ENCODE results near the gene IGFBP3. TPM values are rescaled to one million over a fixed set of nuclear protein-coding genes. Genes with fewer than 3 reads are reported as not detected.

Gene IGFBP3
- total and polyA plus RNA-seq, 4 donors = 87.0 to 244 (median 182) TPM

- Histone ChIP-seq H3K27me3 (ENCODE audit: control insufficient read depth in 4 of 4, insufficient read depth in 4 of 4, low read length in 3 of 4) (peaks cover 0 to 11% (median 1%) of the 10 kb centered on the region in 4 donors), H3K36me3 (ENCODE audit: control insufficient read depth in 4 of 4, insufficient read depth in 3 of 4, low read depth in 1 of 4, low read length in 3 of 4) (peaks cover 0 to 4% (median 0%) of the 10 kb centered on the region in 4 donors), H3K9ac (ENCODE audit: low read depth in 1 of 2, low read length in 2 of 2) (peak overlapping the region in 1 of 2 donors; percentile 65), H3K9me3 (ENCODE audit: control insufficient read depth in 4 of 4, low read length in 3 of 4) (no peaks in the 10 kb centered on the region), H3K27ac (ENCODE audit: low read depth in 1 of 2, low read length in 2 of 2) (peak overlapping the region; percentile 31 to 68), H3K4me3 (ENCODE audit: low read depth in 1 of 3, low read length in 3 of 3) (peak overlapping the region; percentile 42 to 61 (median 52)), H3K4me1 (ENCODE audit: control insufficient read depth in 4 of 4, insufficient read depth in 4 of 4, low read length in 3 of 4) (peaks cover 4 to 38% (median 28%) of the 10 kb centered on the region in 4 donors)
- TF ChIP-seq FOXA2 (IDR thresholded peaks at IDR 0.05) (no peak), RXRA (IDR thresholded peaks at IDR 0.05) (no peak), ATF3 (IDR thresholded peaks at IDR 0.05) (no peak), CTCF (IDR thresholded peaks at IDR 0.05; ENCODE audit: low read depth, low read length, missing input control) (no peak), SP1 (IDR thresholded peaks at IDR 0.05) (no peak)
- 20% methylated on average over 19 of the region's 19 CpGs for WGBS
- DNase-seq (ENCODE audit: low spot score) = no peak
Observed at GRCh38 chr7:45919993-45920459, 1.0 kb downstream of the IGFBP3 start.

- Histone ChIP-seq H3K9me3 (ENCODE audit: control insufficient read depth in 4 of 4, low read length in 3 of 4) (no peaks in the 10 kb centered on the region), H3K36me3 (ENCODE audit: control insufficient read depth in 4 of 4, insufficient read depth in 3 of 4, low read depth in 1 of 4, low read length in 3 of 4) (peaks cover 0 to 6% (median under 1%) of the 10 kb centered on the region in 4 donors), H3K9ac (ENCODE audit: low read depth in 1 of 2, low read length in 2 of 2) (no peak overlapping the region), H3K4me1 (ENCODE audit: control insufficient read depth in 4 of 4, insufficient read depth in 4 of 4, low read length in 3 of 4) (peaks cover 4 to 38% (median 28%) of the 10 kb centered on the region in 4 donors), H3K4me3 (ENCODE audit: low read depth in 1 of 3, low read length in 3 of 3) (peak overlapping the region in 1 of 3 donors; percentile 61), H3K27me3 (ENCODE audit: control insufficient read depth in 4 of 4, insufficient read depth in 4 of 4, low read length in 3 of 4) (peaks cover 0 to 11% (median 0%) of the 10 kb centered on the region in 4 donors), H3K27ac (ENCODE audit: low read depth in 1 of 2, low read length in 2 of 2) (peak overlapping the region in 1 of 2 donors; percentile 31)
- DNase-seq (ENCODE audit: low spot score) = no peak
- no peak for TF ChIP-seq JUND (IDR thresholded peaks at IDR 0.05)
- no peak for TF ChIP-seq RAD21 (IDR thresholded peaks at IDR 0.05)
- no peak for TF ChIP-seq CTCF (IDR thresholded peaks at IDR 0.05; ENCODE audit: low read depth, low read length, missing input control)
- TF ChIP-seq MAX (IDR thresholded peaks at IDR 0.05) = no peak
- no peak for TF ChIP-seq YY1 (IDR thresholded peaks at IDR 0.05)
- TF ChIP-seq EGR1 (IDR thresholded peaks at IDR 0.05; ENCODE audit: low read depth in 2 of 2) = no peak
- TF ChIP-seq NR2F2 (IDR thresholded peaks at IDR 0.05) = no peak
- no peak for TF ChIP-seq HNF4A (conservative IDR thresholded peaks at IDR 0.05)
- TF ChIP-seq HNF4G (IDR thresholded peaks at IDR 0.05) = no peak
- TF ChIP-seq SP1 (IDR thresholded peaks at IDR 0.05) = no peak
- TF ChIP-seq ATF3 (IDR thresholded peaks at IDR 0.05) = no peak
- TF ChIP-seq ZBTB33 (IDR thresholded peaks at IDR 0.05) = no peak
- TF ChIP-seq REST (IDR thresholded peaks at IDR 0.05) = no peak
- no peak for TF ChIP-seq TAF1 (conservative IDR thresholded peaks at IDR 0.05)
- TF ChIP-seq RXRA (IDR thresholded peaks at IDR 0.05) = no peak
- TF ChIP-seq FOXA2 (IDR thresholded peaks at IDR 0.05) = no peak
- no peak for TF ChIP-seq GABPA (IDR thresholded peaks at IDR 0.05 in 1 of 2, conservative IDR thresholded peaks at IDR 0.05 in 1 of 2)
- TF ChIP-seq FOXA1 (IDR thresholded peaks at IDR 0.05) = no peak
- WGBS = 64% methylated on average over 9 of the region's 9 CpGs
Observed at GRCh38 chr7:45919231-45919784, 1.8 kb downstream of the IGFBP3 start.

Measured in liver (tissue), 9 donors.